Stimulated activated CD8-positive, alpha-beta memory T cell treated with anti-CD3 and anti-CD28 coated beads, Interleukin-7, amount 100 ng/mL, for 48 hours (primary cell): ENCODE results near the gene KDM4B.

Experiments
- DNase-seq, 2 donors: peaks; one replicate each; pipeline ENCODE4 v3.0.0-alpha.2; 2020; ENCODE audit warnings: low read depth in 1 of 2; ENCODE audit errors: extremely low read depth in 1 of 2

Gene KDM4B

GRCh38 chr19:5048727-5049553 lies 80.0 kb downstream of the KDM4B start:
- no peak for DNase-seq

GRCh38 chr19:5049561-5049960 lies 80.6 kb downstream of the KDM4B start:
- DNase-seq: no peak

GRCh38 chr19:5050067-5050656 lies 81.2 kb downstream of the KDM4B start:
- DNase-seq: no peak

- no peak for DNase-seq
Observed at GRCh38 chr19:5050905-5051304, 82.0 kb downstream of the KDM4B start.

GRCh38 chr19:5051619-5052018 lies 82.7 kb downstream of the KDM4B start:
- DNase-seq: no peak

GRCh38 chr19:5052515-5052914 lies 83.6 kb downstream of the KDM4B start:
- DNase-seq: no peak

GRCh38 chr19:5052945-5053485 lies 84.1 kb downstream of the KDM4B start:
- DNase-seq: no peak

GRCh38 chr19:5053661-5054060 lies 84.7 kb downstream of the KDM4B start:
- DNase-seq: no peak

GRCh38 chr19:5054551-5055456 lies 85.9 kb downstream of the KDM4B start:
- DNase-seq: no peak

- no peak for DNase-seq
Observed at GRCh38 chr19:5055457-5055776, 86.5 kb downstream of the KDM4B start.

- no peak for DNase-seq
Observed at GRCh38 chr19:5057860-5058259, 88.9 kb downstream of the KDM4B start.

GRCh38 chr19:5058521-5059212 lies 89.8 kb downstream of the KDM4B start:
- no peak for DNase-seq

GRCh38 chr19:5059213-5059574 lies 90.3 kb downstream of the KDM4B start:
- DNase-seq: no peak

- DNase-seq: no peak
Observed at GRCh38 chr19:5059793-5060192, 90.9 kb downstream of the KDM4B start.

GRCh38 chr19:5062195-5062594 lies 93.3 kb downstream of the KDM4B start:
- no peak for DNase-seq

GRCh38 chr19:5062799-5063198 lies 93.9 kb downstream of the KDM4B start:
- DNase-seq: no peak

- no peak for DNase-seq
Observed at GRCh38 chr19:5063873-5064645, 95.1 kb downstream of the KDM4B start.

GRCh38 chr19:5064896-5065295 lies 96.0 kb downstream of the KDM4B start:
- no peak for DNase-seq

- no peak for DNase-seq
Observed at GRCh38 chr19:5065663-5066093, 96.8 kb downstream of the KDM4B start.

GRCh38 chr19:5066768-5067167 lies 97.9 kb downstream of the KDM4B start:
- no peak for DNase-seq
